ENCODE data around the gene TNFRSF14. TPM values are rescaled to one million over a fixed set of nuclear protein-coding genes. Genes with fewer than 3 reads are reported as not detected.

Gene TNFRSF14
- total RNA-seq, 2 donors from 2014 or later, result 179 to 212 TPM

DNA sequence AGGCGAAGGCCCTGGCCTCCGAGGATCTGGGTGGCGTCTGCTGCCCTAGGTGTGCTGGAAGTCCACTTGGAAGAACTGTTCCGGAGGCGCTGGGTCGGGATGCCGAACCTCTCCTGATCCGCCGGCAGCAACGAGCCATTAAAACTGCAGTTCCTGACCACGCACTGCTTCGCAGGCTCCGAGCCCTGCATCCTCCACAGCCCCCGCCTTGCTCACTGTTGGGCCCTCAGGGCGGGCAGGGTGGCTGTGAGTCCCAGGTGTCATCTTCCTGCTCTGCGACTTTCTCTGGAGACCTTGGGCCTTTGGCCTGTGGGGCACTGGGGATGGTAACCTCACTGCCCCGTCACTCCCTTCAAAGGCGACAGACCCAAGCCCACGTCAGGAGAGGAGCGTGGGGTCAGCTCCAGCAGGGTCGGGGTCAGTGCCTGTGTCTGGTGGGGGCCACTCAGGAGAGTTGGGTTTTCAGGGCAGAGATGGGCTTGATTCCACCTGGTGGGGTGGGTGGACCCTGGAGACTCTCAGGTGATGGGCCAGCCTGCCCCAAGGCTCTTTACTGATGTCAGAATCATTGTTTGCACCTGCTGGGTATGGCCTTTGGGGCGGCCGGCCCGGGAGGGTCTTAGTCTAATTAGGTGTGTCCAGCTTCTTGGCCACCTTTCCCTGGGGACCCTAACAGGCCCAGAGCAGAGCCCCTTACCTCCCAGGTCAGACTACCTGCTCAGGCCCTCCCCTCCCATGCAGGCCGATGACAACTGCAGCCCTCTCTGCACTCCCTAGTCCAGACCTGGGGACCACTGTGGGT, 33.5 kb downstream of the TNFRSF14 start:
- Mint-ChIP-seq H3K4me1 (peaks cover 20% of the 10 kb centered on the region), H3K36me3 (ENCODE audit: low read depth) (peaks cover 3% of the 10 kb centered on the region), H3K4me3 (no peak overlapping the region), H3K27ac (no peak overlapping the region), H3K27me3 (no peaks in the 10 kb centered on the region)
- H3K9me3 ChIP-seq (ENCODE audit: control insufficient read depth, low read length, poor library complexity, severe bottlenecking), result no peaks in the 10 kb centered on the region
- no peak for ATAC-seq
- DNase-seq, result no peak

DNA sequence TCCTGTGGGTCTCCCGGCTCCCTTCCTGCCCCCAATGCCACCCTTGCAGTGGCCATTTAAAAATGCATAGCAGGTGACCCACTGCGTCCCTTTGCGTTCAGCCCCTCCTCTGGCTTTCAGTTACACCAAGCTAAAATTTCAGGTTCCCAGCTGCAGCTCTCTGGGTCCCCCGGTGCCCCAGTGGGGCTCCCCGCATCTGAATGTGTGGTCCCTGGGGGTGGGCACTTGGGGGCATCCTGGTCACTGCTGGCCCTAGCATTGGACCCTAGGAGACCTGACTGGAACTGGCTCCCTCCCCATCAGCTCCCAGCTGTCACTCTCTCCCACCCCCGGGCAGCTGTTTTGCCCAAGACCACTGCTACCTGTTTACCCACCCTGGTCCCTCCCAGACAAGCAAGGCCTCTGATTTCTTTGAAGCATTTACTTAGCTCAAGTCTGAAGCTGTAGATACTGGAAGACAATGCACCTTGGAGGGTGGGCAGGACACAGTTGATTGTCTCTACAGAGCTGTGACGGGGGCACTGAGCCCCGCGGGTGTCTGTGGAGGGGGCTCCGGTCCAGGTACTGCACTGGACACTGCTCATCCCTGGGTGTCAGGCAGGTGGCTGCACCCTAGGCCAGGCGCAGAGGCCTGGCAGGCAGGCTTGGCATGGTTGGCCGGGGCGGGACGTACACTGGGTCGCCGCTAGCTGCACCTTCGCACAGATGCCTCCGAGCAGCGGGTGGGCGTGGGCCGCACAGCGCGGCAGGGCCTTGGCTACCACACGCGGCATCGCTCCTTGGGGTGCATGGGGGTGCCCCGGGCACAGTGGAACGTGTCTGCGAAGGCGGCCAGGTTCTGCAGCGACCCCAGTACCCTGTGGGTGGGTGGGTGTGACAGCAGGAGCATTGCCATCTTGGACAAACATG, 34.3 kb downstream of the TNFRSF14 start:
- peaks cover 13% of the 10 kb centered on the region for H3K4me1 Mint-ChIP-seq
- H3K27ac Mint-ChIP-seq, result no peak overlapping the region

DNA sequence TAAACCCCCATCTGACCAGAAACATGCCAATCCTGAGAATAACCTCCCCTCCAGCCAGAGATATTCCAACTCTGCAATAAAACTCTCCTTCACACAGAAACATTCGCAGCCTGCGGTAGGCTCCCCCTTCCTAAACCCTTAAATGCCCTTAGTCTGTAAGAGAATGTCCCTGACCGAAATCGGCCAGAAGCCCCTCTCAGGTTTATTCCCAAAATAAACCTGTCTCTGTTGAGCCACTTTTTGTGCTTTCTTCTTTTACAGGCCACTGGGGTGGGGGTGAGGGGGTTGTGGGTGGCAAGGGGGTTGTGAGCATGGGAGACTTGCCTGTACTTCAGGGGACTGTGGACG, 35.0 kb downstream of the TNFRSF14 start:
- H3K9me3 ChIP-seq (ENCODE audit: control insufficient read depth, low read length, poor library complexity, severe bottlenecking), result no peaks in the 10 kb centered on the region
- Mint-ChIP-seq H3K4me3 (no peak overlapping the region), H3K27ac (no peak overlapping the region), H3K4me1 (peaks cover 12% of the 10 kb centered on the region), H3K27me3 (no peaks in the 10 kb centered on the region), H3K36me3 (ENCODE audit: low read depth) (peaks cover 2% of the 10 kb centered on the region)
- no peak for ATAC-seq
- DNase-seq, result no peak

More for the DNA sequence above, 34.3 kb downstream of the TNFRSF14 start:
- peak overlapping the region; percentile 39 for H3K4me3 Mint-ChIP-seq
- H3K27me3 Mint-ChIP-seq, result no peaks in the 10 kb centered on the region
- no peaks in the 10 kb centered on the region for H3K9me3 ChIP-seq (ENCODE audit: control insufficient read depth, low read length, poor library complexity, severe bottlenecking)
- DNase-seq (no peak), ATAC-seq (no peak)
- peaks cover 3% of the 10 kb centered on the region for H3K36me3 Mint-ChIP-seq (ENCODE audit: low read depth)

DNA sequence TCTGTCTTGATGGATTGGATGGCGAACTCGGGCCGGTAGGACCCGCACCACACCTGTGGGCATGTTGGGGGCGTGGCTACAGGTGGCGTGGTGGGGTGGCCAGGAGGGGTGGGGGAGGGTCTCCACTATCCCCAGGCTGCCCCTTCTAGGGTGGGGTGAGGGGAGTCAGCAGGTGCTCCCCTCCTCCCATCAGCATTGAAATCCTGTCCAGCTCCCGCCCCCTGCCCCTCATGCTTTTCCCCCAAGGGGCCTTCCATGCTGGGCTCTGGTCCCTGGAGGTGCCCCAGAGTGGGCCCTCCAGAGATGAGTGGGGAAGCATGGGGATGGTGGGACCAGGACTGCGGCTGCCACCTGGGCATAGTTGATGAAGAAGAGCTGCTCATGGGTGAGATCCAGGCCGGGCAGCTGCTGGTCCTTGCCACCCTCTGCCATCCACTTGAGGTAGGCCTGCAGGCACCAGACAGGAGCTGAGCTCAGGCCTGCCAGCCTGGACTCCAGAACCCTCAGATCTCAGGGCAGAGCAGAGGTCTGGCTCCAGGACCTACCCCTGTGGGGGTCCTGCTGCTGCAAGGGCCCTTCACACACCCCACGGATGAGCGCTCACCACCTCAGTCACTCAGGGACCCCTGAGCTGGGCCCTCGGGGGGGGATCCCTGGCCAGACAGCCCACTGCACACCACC, 35.5 kb downstream of the TNFRSF14 start:
- H3K36me3 Mint-ChIP-seq (ENCODE audit: low read depth), result no peaks in the 10 kb centered on the region
- H3K27me3 Mint-ChIP-seq, result no peaks in the 10 kb centered on the region
- no peak for ATAC-seq
- H3K4me1 Mint-ChIP-seq, result peaks cover 10% of the 10 kb centered on the region
- H3K9me3 ChIP-seq (ENCODE audit: control insufficient read depth, low read length, poor library complexity, severe bottlenecking), result no peaks in the 10 kb centered on the region
- H3K27ac Mint-ChIP-seq, result no peak overlapping the region
- DNase-seq, result peak in 1 of 3 donors; percentile 3
- H3K4me3 Mint-ChIP-seq, result no peak overlapping the region

DNA sequence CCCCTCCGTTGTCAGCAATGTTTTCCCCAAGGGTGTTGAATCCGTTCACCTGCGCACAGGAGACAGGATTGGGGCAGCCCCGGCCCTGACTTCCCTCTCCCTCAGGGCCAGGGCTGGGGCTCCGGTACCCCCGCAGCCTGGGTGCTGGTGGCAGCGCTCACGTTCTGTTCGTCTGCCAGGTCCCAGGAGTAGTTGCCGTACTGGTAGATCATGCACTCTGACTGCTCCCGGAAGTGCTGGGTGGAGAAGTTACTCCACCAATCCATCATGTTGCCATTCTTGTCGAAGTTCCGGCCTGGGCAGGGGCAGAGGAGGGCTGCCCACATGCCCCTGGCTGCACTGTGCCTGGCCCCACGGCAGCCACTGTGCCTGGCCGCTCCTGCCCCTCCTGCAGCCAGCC, 36.5 kb downstream of the TNFRSF14 start:
- H3K27ac Mint-ChIP-seq, result no peak overlapping the region
- no peaks in the 10 kb centered on the region for H3K27me3 Mint-ChIP-seq
- no peak for DNase-seq
- no peak for ATAC-seq
- no peaks in the 10 kb centered on the region for H3K9me3 ChIP-seq (ENCODE audit: control insufficient read depth, low read length, poor library complexity, severe bottlenecking)
- peaks cover 6% of the 10 kb centered on the region for H3K4me1 Mint-ChIP-seq
- no peaks in the 10 kb centered on the region for H3K36me3 Mint-ChIP-seq (ENCODE audit: low read depth)
- H3K4me3 Mint-ChIP-seq, result peak overlapping the region; percentile 25

DNA sequence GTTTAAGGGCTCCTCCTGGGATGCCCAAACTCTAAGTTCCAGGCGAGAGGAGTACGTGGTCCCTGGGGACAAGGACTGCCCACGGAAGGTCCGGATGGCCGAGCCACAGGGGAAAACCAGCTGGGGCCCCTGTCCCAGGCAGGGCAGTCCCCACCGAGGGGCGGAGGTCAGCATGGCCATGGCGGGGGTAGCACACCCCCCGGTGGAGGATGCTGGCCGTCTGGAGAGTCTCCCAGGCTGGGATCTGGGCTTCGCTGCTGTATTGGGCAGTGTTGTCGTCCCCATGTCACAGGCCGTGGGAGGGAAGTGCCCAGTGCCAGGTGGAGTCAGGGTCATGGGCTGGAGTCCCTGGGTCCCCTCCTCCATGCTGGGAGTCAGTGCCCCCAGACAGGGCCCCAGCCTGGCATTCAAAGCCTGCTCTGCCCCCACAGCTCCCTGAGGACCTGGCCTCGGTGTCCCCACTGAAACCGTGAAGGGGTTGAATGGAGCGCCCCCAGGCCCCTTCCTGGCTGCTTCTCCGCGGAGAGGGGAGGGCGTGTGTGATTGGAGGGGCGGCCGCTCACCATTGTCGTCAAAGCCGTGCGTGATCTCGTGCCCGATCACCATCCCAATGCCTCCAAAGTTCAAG, 37.2 kb downstream of the TNFRSF14 start:
- H3K9me3 ChIP-seq (ENCODE audit: control insufficient read depth, low read length, poor library complexity, severe bottlenecking), result no peaks in the 10 kb centered on the region
- Mint-ChIP-seq H3K36me3 (ENCODE audit: low read depth) (no peaks in the 10 kb centered on the region), H3K27me3 (no peaks in the 10 kb centered on the region), H3K4me1 (peaks cover 6% of the 10 kb centered on the region), H3K27ac (no peak overlapping the region), H3K4me3 (no peak overlapping the region)
- ATAC-seq (no peak), DNase-seq (peak in 1 of 3 donors; percentile 3)

DNA sequence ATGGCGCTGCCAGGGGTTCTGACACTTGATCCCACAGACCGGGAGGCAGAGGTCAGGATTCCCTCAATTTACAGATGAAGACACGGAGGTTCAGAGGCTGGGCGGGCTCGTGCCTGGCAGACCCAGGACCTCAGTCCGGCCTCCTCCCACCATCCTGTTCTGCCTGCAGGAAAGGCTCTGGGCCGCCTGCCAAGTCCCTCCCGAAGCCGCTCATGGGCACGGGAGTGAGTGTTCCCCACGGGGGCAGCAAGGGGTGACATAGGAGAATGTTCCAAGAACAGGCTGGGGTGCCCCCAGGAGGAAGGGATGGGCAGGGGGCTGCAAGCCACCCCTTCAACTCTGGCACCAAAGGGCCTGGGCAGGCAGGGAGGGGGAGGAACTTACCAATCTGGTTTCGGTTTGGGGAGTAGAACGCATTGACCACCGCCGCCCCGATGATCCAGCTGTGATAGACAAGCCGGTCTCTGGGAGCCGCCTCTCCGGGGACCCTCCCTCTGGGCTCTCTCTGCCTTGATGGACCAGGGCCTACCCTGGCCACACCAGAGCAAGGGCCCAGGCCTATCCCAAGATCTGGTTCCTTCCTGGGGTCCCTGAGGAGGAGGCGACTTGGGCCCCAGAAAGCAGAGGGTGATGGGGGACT, 38.0 kb downstream of the TNFRSF14 start:
- ATAC-seq (no peak), DNase-seq (no peak)
- H3K9me3 ChIP-seq (ENCODE audit: control insufficient read depth, low read length, poor library complexity, severe bottlenecking), result no peaks in the 10 kb centered on the region
- Mint-ChIP-seq H3K36me3 (ENCODE audit: low read depth) (no peaks in the 10 kb centered on the region), H3K4me1 (peaks cover 6% of the 10 kb centered on the region), H3K27me3 (no peaks in the 10 kb centered on the region), H3K4me3 (no peak overlapping the region), H3K27ac (no peak overlapping the region)

DNA sequence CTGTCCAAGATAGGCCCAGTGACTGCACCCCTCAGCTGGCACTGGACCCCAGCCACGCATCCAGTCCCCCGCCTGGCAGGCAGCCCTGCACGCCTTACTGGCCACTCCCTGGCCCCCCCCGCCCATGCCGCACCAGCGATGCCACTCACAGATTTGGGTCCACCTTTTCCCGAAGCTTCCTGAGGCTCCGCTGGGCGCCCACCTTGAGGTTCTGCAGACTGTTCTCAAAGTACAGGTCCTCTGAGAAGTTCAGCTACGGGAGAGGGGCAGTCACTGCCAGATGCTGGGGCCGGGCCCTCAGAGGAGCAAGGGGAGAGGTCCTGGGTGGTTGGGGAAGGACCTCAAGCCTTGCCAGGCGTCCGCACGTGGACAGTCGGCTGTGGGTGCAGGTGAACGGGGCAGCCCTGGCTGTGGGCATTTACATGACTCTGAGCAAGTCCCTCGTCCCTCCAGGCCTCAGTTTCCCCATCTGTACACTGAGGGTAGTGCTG, 38.5 kb downstream of the TNFRSF14 start:
- ATAC-seq (no peak), DNase-seq (no peak)
- no peaks in the 10 kb centered on the region for H3K36me3 Mint-ChIP-seq (ENCODE audit: low read depth)
- no peak overlapping the region for H3K4me3 Mint-ChIP-seq
- no peaks in the 10 kb centered on the region for H3K27me3 Mint-ChIP-seq
- H3K9me3 ChIP-seq (ENCODE audit: control insufficient read depth, low read length, poor library complexity, severe bottlenecking), result no peaks in the 10 kb centered on the region
- H3K4me1 Mint-ChIP-seq, result peaks cover 6% of the 10 kb centered on the region
- H3K27ac Mint-ChIP-seq, result no peak overlapping the region

DNA sequence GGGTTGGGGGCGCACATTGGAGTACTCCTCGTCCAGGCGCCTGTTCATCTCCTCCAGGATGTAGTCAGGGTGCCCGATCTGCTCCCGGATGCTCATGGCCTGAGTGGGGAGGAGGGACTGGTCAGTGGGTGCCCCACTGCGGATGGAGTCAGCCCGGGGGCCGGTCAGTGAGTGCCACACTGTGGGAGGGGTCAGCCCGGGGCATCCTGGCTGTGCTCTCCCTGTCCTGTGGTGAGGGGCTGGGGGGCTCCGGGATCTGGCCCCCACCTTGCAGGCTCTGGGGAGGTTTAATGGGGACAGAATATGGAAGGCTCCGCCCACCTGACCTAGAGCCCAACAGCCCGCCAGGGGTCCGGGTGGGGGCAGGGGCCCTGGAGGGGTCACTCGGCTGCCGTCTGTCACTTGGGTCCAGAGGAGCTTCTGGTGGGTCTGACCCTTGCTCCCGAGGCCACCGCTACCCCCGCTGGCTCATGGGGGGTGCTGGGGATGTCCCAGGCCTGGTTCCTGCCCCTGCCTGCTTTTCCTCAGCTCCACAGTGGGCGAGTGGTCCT, 39.2 kb downstream of the TNFRSF14 start:
- peak in 1 of 3 donors; percentile 8 for DNase-seq
- H3K9me3 ChIP-seq (ENCODE audit: control insufficient read depth, low read length, poor library complexity, severe bottlenecking), result no peaks in the 10 kb centered on the region
- no peak for ATAC-seq
- Mint-ChIP-seq H3K27ac (no peak overlapping the region), H3K27me3 (no peaks in the 10 kb centered on the region), H3K36me3 (ENCODE audit: low read depth) (no peaks in the 10 kb centered on the region), H3K4me3 (no peak overlapping the region), H3K4me1 (peaks cover 6% of the 10 kb centered on the region)

DNA sequence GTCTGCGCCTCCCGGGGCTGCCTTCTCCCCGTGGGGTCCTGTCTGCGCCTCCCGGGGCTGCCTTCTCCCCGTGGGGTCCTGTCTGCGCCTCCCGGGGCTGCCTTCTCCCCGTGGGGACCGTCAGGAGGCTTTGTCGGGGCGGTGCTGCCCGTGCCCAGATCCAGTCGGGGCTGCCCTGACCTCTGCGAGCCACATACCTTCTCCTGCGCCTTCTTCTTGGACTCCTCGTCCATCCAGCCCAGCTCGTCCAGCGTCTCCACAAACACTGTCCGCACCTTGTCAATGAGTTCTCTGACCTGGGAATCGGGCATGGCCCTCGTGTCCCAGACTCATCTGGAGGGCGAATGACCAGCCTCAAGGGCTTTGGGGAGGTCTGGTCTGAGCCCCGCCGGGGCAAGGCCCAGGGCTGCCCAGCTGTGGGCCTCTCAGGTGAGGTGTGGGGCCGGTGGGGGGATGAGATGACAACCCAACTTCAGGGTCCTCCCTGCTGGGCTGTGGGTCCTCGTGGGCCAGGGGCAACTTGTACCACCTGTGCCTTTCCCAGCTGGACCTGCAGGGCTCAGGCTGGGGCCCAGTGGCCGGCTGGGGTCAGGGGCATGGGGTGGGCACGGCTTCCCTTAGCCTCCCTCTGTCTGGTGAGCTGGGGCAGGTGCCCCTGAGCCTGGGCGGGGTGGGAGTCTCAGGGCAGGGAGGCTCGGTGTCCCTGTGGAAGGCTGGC, 39.8 kb downstream of the TNFRSF14 start:
- Mint-ChIP-seq H3K4me3 (no peak overlapping the region), H3K27ac (no peak overlapping the region)

DNA sequence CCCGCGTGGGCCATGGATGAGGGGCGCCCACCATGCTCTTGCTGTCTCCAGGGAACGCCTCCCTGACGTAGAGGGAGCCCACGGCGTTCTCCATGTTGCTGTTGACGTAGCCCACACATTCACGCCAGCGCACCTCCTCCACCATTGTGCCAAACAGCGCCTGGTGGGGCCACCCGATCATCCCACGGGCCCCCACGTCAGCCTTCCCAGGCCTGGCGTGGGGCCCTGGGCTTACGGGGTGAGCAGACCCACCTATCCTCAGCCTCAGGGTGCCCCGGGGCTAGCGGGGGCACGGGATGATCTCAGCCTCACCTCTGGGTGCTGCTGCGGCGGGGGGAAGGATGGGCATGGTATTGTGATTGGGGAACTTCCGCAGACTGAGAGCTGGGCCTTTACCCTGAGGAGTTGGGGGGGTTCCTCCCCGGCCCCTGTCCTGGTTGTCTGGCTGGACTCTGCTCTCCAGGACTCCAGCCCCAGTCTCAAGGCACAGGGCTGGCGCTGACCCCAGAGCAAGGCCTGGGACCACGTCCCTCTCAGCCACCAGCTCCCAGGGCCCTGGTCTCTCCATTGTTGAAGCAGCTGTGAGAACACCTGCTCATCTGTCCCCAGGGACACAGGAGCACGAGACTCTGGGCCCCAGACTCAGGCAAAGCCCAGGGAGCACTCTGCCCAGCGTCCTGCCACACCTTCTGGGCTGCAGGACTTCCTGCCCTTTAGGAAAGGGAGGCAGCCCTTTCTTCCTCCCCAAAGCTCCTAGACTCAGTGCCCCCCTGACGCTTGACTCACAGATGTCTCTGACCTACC, 40.6 kb downstream of the TNFRSF14 start:
- H3K9me3 ChIP-seq (ENCODE audit: control insufficient read depth, low read length, poor library complexity, severe bottlenecking), result no peaks in the 10 kb centered on the region
- Mint-ChIP-seq H3K4me1 (peaks cover 5% of the 10 kb centered on the region), H3K4me3 (no peak overlapping the region), H3K27me3 (peaks cover 6% of the 10 kb centered on the region), H3K36me3 (ENCODE audit: low read depth) (no peaks in the 10 kb centered on the region), H3K27ac (no peak overlapping the region)
- DNase-seq, result no peak
- no peak for ATAC-seq

More for the DNA sequence above, 39.8 kb downstream of the TNFRSF14 start:
- no peaks in the 10 kb centered on the region for H3K9me3 ChIP-seq (ENCODE audit: control insufficient read depth, low read length, poor library complexity, severe bottlenecking)
- ATAC-seq (no peak), DNase-seq (no peak)
- H3K36me3 Mint-ChIP-seq (ENCODE audit: low read depth), result no peaks in the 10 kb centered on the region
- H3K27me3 Mint-ChIP-seq, result no peaks in the 10 kb centered on the region
- H3K4me1 Mint-ChIP-seq, result peaks cover 6% of the 10 kb centered on the region

Data from T-helper 17 cell (primary cell).